PC-3 (cell line): ENCODE results near the gene RENBP.

Experiments used
- CTCF ChIP-seq: fragments of 300-600 bp; sonication (generic); conservative IDR thresholded peaks from 2 replicates; pipeline ENCODE4 v1.5.1; 2017; ENCODE audit warnings: antibody characterized with exemption, low read depth, mild to moderate bottlenecking, low read length
- EZH2 ChIP-seq: fragments of 300-600 bp; sonication (generic); IDR thresholded peaks from one replicate; pipeline ENCODE4 v1.6.1; 2017; ENCODE audit warnings: antibody characterized with exemption, mild to moderate bottlenecking, low read length; ENCODE audit not compliant: unreplicated experiment

- TF ChIP-seq CTCF (no peak), EZH2 (no peak)
Measured at GRCh38 chrX:153908219-153908860, 36.1 kb downstream of the RENBP start.
